Vein endothelial cell (primary cell): Measurements from ENCODE around the gene CGB5. TPM values are rescaled to one million over a fixed set of nuclear protein-coding genes. Genes with fewer than 3 reads are reported as not detected.

Source experiments
- small RNA-seq: library from RNA; depleted of rRNA; stranded (forward); fragments of <200 nt; gene quantifications from one replicate; pipeline ENCODE3, GENCODE V24; 2012
- total RNA-seq: library from RNA; depleted of rRNA; stranded (reverse); fragments of >200 nt; gene quantifications from 2 replicates; pipeline ENCODE4 v1.2.3, GENCODE V29; 2012

Gene CGB5
- not detected in 2 replicates for total RNA-seq

DNA sequence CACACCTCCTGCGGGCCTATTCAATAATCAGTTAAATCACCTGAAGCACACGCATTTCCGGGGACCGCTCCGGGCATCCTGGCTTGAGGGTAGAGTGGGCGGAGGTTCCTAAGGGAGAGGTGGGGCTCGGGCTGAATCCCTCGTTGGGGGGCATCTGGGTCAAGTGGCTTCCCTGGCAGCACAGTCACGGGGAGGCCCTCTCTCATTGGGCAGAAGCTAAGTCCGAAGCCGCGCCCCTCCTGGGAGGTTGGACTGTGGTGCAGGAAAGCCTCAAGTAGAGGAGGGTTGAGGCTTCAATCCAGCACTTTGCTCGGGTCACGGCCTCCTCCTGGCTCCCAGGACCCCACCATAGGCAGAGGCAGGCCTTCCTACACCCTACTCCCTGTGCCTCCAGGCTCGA lies at the start of gene CGB5:
CGB5 (plus strand) TSS at position 301 of the 400 bp plus-strand sequence. CDS start 362 bp downstream, outside the sequence.

DNA sequence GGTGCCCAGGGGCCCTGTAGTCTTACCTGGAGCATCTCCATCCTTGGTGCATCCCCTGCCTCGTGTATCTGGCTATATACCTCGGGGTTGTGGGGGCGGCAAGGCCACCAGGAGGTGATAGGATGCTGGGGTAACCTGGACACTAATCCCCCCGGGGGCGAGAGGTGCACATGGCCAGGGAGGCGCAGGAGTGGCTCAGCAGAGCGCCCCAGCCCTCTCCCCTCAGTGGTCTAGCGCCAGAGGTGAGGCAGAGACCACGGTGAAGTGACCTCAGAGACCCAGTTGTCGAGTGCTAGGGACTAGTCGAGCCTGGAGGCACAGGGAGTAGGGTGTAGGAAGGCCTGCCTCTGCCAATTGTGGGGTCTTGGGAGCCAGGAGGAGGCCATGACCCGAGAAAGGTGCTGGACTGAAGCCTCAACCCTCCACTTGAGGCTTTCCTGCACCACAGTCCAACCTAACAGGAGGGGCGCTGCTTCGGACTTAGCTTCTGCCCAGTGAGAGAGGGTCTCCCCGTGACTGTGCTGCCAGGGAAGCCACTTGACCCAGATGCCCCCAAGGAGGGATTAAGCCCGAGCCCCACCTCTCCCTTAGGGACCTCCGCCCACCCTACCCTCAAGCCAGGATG lies 26.5 kb upstream of the CGB5 start, which contains the start of gene LHB:
LHB (minus strand) TSS at position 51 of the 625 bp plus-strand sequence; CDS start at position 41, 10 bp downstream.

DNA sequence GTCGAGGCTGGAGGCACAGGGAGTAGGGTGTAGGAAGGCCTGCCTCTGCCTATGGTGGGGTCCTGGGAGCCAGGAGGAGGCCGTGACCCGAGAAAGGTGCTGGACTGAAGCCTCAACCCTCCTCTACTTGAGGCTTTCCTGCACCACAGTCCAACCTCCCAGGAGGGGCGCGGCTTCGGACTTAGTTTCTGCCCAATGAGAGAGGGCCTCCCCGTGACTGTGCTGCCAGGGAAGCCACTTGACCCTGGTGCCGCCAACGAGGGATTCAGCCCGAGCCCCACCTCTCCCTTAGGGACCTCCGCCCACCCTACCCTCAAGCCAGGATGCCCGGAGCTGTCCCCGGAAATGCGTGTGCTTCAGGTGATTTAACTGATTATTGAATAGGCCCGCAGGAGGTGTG lies 19.4 kb upstream of the CGB5 start, which contains the start of gene CGB3:
CGB3 (minus strand) TSS at position 101 of the 400 bp plus-strand sequence. CDS start 362 bp downstream, outside the sequence.

DNA sequence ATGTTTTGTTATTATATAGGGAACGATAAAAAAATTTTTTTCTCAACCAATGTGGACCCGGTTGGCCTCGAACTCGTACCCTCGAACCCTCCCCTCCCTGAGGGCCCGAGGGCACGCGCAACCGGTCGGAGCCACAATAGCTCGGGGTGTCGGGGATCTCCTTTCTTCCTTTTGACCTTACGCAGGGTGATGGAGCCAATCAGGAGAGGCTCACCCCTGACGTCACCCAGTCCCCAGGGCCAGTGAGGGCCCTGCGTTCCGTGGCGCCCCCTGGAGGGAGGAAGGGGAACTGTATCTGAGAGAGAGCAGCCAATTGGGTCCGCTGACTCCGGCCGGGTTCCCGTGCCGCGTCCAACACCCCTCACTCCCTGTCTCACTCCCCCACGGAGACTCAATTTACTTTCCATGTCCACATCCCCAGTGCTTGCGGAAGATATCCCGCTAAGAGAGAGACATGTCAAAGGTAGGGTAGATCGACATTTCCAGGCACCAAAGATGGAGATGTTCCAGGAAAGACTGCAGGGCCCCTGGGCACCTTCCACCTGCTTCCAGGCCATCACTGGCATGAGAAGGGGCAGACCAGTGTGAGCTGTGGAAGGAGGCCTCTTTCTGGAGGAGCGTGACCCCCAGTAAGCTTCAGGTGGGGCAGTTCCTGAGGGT lies 11.9 kb upstream of the CGB5 start, which contains the start of gene CGB2:
CGB2 (plus strand) TSS at position 249 of the 660 bp plus-strand sequence; CDS start at position 455, 206 bp downstream.

DNA sequence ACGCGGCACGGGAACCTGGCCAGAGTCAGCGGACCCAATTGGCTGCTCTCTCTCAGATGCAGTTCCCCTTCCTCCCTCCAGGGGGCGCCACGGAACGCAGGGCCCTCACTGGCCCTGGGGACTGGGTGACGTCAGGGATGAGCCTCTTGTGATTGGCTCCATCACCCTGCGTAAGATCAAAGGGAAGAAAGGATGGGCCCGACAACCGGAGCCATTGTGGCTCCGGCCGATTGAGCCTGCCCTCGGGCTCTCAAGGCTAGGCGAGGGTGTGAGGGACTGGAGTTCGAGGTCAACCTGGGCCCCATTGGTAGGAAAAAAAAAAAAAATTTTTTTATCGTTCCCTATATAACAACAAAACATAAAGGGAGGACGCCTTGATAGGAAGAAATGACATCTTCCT lies 6.8 kb upstream of the CGB5 start, which contains the start of gene CGB1:
CGB1 (minus strand) TSS at position 81 of the 400 bp plus-strand sequence. CDS start 184 bp downstream, outside the sequence.

DNA sequence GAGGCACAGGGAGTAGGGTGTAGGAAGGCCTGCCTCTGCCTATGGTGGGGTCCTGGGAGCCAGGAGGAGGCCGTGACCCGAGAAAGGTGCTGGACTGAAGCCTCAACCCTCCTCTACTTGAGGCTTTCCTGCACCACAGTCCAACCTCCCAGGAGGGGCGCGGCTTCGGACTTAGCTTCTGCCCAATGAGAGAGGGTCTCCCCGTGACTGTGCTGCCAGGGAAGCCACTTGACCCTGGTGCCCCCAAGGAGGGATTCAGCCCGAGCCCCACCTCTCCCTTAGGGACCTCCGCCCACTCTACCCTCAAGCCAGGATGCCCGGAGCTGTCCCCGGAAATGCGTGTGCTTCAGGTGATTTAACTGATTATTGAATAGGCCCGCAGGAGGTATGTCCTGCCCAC lies 5.4 kb downstream of the CGB5 start, which contains the start of gene CGB8:
CGB8 (minus strand) TSS at position 101 of the 400 bp plus-strand sequence. CDS start 372 bp downstream, outside the sequence.

DNA sequence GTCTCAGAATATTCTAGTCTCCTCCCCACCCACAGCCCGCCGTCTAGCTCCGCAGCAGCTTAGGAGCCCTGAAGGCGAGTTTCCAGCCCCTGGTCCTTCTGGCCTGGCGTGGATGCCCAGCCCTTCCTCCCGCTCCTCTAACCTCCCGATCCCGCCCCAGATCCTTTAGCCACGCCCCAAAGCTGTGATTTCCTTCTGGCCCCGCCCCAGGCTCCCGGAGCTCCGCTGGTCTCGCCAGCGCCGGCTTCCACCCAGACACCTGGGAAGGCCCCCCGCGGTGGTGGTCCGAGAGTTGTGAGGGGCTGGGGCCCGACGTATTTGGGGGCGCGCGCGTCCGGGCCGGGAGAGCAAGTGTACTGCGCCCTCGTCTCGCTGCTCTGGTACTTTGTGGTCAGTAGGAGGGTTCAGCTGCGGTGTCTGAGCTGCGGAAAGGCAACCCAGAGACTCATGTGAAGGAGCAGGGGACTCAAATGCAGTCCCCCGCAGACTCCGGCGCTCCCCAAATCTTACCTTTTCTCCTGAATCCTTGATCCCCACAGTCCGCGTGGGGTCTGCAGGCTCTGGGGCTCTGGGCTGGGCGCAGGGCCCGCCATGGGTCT lies 14.1 kb downstream of the CGB5 start, which contains the start of gene CGB7:
CGB7 (minus strand) TSS at position 114 of the 599 bp plus-strand sequence. CDS start 2,374 bp downstream, outside the sequence.

DNA sequence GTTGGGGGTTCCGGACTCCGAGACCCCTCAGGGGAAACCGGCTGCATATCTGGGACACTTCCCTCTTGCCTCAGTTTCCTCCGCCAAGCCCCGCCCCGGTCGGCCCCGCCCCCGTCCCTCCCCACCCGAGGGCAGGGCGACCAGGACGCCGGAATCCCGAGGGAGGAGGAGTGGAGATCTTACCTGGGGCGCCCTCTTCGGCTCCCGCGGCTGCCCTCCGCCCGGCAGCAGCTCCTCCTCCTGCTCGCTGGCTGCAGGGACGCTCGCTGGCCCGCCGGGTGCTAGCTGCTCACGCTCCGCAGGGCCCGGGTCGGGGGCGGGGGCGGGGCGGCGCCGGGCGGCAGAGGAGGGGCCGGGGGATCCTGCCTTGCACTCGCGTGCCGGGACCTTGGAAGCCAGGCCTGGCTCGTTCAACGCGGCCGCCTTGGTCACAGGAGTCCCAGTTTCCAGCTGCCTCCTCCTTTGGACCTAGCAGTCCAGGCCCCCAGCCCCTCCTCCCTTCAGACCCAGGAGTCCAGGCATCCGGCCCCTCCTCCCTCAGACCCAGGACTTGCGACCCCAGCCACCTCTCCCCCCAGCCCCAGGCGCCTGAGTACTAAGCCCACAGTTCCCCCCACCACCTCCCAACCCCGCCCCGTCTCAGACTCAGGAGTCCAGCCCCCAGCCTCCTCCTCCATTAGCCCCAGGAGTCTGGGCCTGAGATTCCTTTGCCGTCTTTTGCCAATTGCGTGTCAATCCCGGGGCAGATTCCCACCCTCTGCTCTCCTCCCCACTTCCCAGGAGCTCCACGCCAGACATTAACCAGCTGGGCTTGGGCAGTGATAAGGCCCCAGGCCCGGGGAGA lies 21.3 kb downstream of the CGB5 start, which contains the start of gene NTF4:
NTF4 (minus strand) TSS at position 51 of the 844 bp plus-strand sequence. CDS start 2,821 bp downstream, outside the sequence.

DNA sequence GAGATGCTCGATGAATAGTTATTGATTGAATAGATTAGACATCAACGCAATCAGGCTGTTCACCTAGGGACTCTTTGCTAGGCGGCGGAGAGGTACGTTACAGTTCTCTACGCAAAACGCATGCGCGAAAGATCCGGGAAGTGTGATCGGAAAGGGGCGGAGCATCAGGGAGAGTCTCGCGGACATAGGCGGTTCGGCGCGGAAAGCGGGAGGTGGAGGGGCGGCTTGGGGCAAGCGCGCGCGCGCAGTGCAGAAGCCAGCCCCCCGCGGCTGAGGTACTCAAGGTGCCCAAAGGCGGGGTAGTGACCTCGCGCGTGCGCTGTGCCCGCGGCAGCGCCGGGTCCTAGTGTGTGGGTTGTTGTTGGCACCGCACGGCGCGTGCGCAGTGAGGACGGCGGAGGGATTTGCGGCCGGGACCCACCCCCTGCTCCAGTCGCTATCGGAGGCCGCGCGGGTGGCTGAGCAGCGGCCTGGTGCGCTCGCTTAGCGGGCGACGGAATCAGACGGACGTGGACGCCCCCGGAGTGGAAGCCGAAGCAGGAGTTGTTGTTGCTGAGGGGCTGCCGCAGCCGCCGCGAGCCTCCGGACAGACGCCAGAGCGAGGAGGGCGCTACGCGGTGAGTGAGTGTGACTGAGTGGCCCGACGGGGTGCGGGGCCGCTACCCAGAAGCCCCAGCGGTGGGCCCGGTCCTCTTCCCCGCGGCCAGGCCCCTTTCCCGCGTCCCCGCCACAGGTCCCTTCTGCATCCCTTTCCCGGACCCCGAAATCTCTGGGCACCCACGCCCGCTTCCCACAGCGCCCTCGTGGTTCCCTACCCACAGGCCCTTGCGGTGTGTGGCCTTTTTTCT lies 41.6 kb downstream of the CGB5 start, which contains the start of gene SNRNP70:
SNRNP70 (plus strand) TSS at position 432 of the 848 bp plus-strand sequence. CDS start 964 bp downstream, outside the sequence.

Small RNAs within 50 kb of the gene (small RNA-seq; reads per million reads assigned to genes)
- gene MIR6798 (not detected), gene RN7SL708P (not detected)

Other genes starting within 250 kb of the CGB5 start
- gene BCAT2, start 232.8 kb upstream of the CGB5 start, total RNA-seq: 39.9 and 55.5 TPM in 2 replicates
- gene HSD17B14, start 207.4 kb upstream of the CGB5 start, total RNA-seq: 0.98 and 3.5 TPM in 2 replicates
- 2.0 and 5.6 TPM in 2 replicates for gene PLEKHA4, start 175.2 kb upstream of the CGB5 start, total RNA-seq
- gene PPP1R15A, start 171.4 kb upstream of the CGB5 start, total RNA-seq: 45.4 and 49.8 TPM in 2 replicates
- gene TULP2, start 145.1 kb upstream of the CGB5 start, total RNA-seq: not detected in 2 replicates
- gene NUCB1, start 143.5 kb upstream of the CGB5 start, total RNA-seq: 151 and 295 TPM in 2 replicates
- not detected in 2 replicates for gene DHDH, start 110.1 kb upstream of the CGB5 start, total RNA-seq
- 78.0 and 157 TPM in 2 replicates for gene BAX, start 89.0 kb upstream of the CGB5 start, total RNA-seq
- 1,333 and 1,656 TPM in 2 replicates for gene FTL, start 78.5 kb upstream of the CGB5 start, total RNA-seq
- gene GYS1, start 50.5 kb upstream of the CGB5 start, total RNA-seq: 48.0 and 49.0 TPM in 2 replicates
- 210 and 250 TPM in 2 replicates for gene RUVBL2, start 50.0 kb upstream of the CGB5 start, total RNA-seq
- 0.48 TPM in 1 of 2 replicates, not detected in the other for gene LHB, start 26.8 kb upstream of the CGB5 start, total RNA-seq
- gene CGB3, start 19.5 kb upstream of the CGB5 start, total RNA-seq: not detected in 2 replicates
- gene CGB2, start 12.0 kb upstream of the CGB5 start, total RNA-seq: not detected in 2 replicates
- not detected in 2 replicates for gene CGB1, start 7.0 kb upstream of the CGB5 start, total RNA-seq
- gene CGB8, start 5.3 kb downstream of the CGB5 start, total RNA-seq: not detected in 2 replicates
- 0.10 TPM in 1 of 2 replicates, not detected in the other for gene CGB7, start 13.9 kb downstream of the CGB5 start, total RNA-seq
- gene NTF4, start 21.0 kb downstream of the CGB5 start, total RNA-seq: not detected in 2 replicates
- not detected in 2 replicates for gene KCNA7, start 28.9 kb downstream of the CGB5 start, total RNA-seq
- gene SNRNP70, start 41.6 kb downstream of the CGB5 start, total RNA-seq: 143 and 171 TPM in 2 replicates
- 0.76 and 2.6 TPM in 2 replicates for gene LIN7B, start 70.5 kb downstream of the CGB5 start, total RNA-seq
- 0.48 TPM in 1 of 2 replicates, not detected in the other for gene C19orf73, start 75.3 kb downstream of the CGB5 start, total RNA-seq
- gene PPFIA3, start 75.7 kb downstream of the CGB5 start, total RNA-seq: 2.8 and 4.9 TPM in 2 replicates
- not detected in 2 replicates for gene HRC, start 111.5 kb downstream of the CGB5 start, total RNA-seq
- 19.7 and 33.6 TPM in 2 replicates for gene TRPM4, start 113.9 kb downstream of the CGB5 start, total RNA-seq